ENCODE data around the gene EEF2. TPM values are rescaled to one million over a fixed set of nuclear protein-coding genes. Genes with fewer than 3 reads are reported as not detected.

The EEF2 gene
- total and polyA plus RNA-seq, 2 donors from 2014 or later, result 1,520 to 1,813 TPM

DNA sequence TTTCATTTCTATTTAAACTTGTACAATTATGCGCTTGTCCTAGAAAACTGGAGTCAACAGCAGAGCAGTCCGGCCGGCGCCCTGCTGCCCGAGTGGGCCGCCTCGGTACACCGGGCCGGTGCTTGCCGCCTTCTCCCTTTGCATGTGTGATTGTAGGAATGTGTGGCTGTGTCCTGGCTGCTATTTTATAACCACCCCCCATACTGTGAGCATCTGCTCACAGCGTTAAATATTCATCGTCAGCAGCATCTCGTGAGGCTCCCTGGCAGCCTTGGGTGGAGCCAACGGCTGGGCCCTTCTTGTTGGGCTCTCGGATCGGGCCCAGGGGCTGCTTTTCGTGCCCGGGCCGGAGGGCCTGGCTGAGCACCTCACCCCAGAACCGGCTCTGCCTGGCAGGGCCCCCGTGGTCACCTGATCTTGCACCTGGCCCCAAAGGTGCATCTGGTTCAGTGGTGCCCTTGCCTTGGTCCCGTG, 32.9 kb upstream of the EEF2 start:
- TF ChIP-seq CTCF (IDR thresholded peaks at IDR 0.05; ENCODE audit: borderline replicate concordance, extremely low read depth, insufficient read depth), result no peak
- Histone ChIP-seq H3K9me3 (ENCODE audit: control insufficient read depth in 2 of 3, insufficient read depth in 1 of 3, low read length in 3 of 3) (no peaks in the 10 kb centered on the region), H3K36me3 (ENCODE audit: control insufficient read depth in 2 of 3, insufficient read depth in 3 of 3, low read length in 3 of 3) (peaks cover 0 to 15% (median 3%) of the 10 kb centered on the region in 3 donors), H3K4me3 (ENCODE audit: low read length in 3 of 3) (no peak overlapping the region), H3K27ac (ENCODE audit: low read depth in 2 of 2, low read length in 2 of 2) (no peak overlapping the region), H3K27me3 (ENCODE audit: control insufficient read depth, insufficient read depth, low read length) (no peaks in the 10 kb centered on the region), H3K9ac (ENCODE audit: low read length in 3 of 3) (no peak overlapping the region), H3K4me1 (ENCODE audit: control insufficient read depth in 2 of 3, insufficient read depth in 2 of 3, low read depth in 1 of 3, low read length in 3 of 3) (peaks cover 0 to 30% (median 16%) of the 10 kb centered on the region in 3 donors)
- intact Hi-C loops (cut with DNase I), result no loop called here
- no peak for FAIRE-seq
- DNase-seq, result no peak

DNA sequence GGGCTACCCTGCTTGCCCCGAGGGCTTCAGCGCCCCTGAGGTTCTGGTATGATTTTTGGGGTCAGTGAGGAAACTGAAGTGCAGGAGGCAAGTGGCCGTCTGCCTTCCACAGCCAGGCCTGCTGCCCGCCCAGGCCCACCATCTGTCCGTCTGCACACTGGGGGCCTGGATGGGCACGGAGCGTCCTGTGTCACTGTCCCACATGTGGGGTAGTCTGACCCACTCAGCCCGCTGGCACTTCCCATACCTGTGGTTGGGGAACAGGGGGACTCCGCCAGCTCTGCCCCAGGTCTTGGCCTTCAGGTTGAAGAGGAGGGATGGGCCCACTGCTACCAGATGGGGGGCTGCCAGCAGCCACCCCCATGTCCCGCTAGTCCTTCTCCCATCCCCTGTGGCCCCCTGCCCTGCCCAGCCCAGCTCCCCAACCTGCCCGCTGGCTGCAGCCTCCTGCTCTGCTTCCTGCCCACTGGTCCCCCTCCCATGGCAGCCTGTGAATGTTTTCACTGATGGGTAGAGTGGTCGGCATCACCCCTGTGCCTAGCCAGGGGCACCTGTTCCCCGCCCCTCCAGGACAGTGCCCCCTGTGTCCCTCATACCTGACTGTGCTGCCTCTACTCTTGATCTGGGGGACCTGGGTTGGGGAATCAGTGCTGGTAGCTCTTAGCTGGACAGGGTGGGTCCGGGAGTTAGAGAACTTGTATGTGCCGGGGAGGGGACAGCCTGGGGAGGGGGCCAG, 31.8 kb upstream of the EEF2 start:
- H3K27ac ChIP-seq (ENCODE audit: low read depth in 2 of 2, low read length in 2 of 2), result no peak overlapping the region
- H3K4me1 ChIP-seq (ENCODE audit: control insufficient read depth in 2 of 3, insufficient read depth in 2 of 3, low read depth in 1 of 3, low read length in 3 of 3), result peaks cover 0 to 34% (median 16%) of the 10 kb centered on the region in 3 donors
- FAIRE-seq (no peak), DNase-seq (peak in 1 of 5 donors; percentile 73)
- intact Hi-C loops (cut with DNase I), result no loop called here
- H3K4me3 ChIP-seq (ENCODE audit: low read length in 3 of 3), result no peak overlapping the region
- peaks cover 0 to 16% (median 3%) of the 10 kb centered on the region in 3 donors for H3K36me3 ChIP-seq (ENCODE audit: control insufficient read depth in 2 of 3, insufficient read depth in 3 of 3, low read length in 3 of 3)
- no peaks in the 10 kb centered on the region for H3K27me3 ChIP-seq (ENCODE audit: control insufficient read depth, insufficient read depth, low read length)
- H3K9me3 ChIP-seq (ENCODE audit: control insufficient read depth in 2 of 3, insufficient read depth in 1 of 3, low read length in 3 of 3), result no peaks in the 10 kb centered on the region
- no peak overlapping the region for H3K9ac ChIP-seq (ENCODE audit: low read length in 3 of 3)
- TF ChIP-seq CTCF (IDR thresholded peaks at IDR 0.05; ENCODE audit: borderline replicate concordance, extremely low read depth, insufficient read depth), result no peak

DNA sequence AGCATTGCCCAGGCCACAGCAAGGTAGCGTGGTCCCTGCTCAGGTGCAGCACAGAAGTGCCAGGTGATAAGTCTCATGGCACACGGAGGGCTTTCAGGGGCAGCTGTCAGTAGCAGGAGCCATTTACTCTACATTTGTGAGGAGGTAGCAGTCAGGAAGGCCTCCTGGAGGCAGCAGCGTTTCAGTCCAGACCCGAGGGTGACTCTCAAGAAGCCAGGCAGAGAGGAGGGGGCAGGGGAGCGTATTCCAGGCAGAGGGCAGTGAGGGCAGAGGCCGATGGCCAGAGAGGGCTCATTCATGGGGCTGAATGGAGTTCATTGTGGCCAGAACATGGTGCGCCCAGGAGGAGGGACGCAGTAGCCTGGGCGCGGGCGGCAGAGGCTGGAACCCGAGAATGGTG, 31.2 kb upstream of the EEF2 start:
- intact Hi-C loops (cut with DNase I), result no loop called here
- no peak overlapping the region for H3K27ac ChIP-seq (ENCODE audit: low read depth in 2 of 2, low read length in 2 of 2)
- FAIRE-seq (no peak), DNase-seq (no peak)
- TF ChIP-seq CTCF (IDR thresholded peaks at IDR 0.05; ENCODE audit: borderline replicate concordance, extremely low read depth, insufficient read depth), result no peak
- peaks cover 0 to 16% (median 3%) of the 10 kb centered on the region in 3 donors for H3K36me3 ChIP-seq (ENCODE audit: control insufficient read depth in 2 of 3, insufficient read depth in 3 of 3, low read length in 3 of 3)
- H3K27me3 ChIP-seq (ENCODE audit: control insufficient read depth, insufficient read depth, low read length), result no peaks in the 10 kb centered on the region
- H3K9ac ChIP-seq (ENCODE audit: low read length in 3 of 3), result peak overlapping the region in 1 of 3 donors; percentile 34
- H3K4me1 ChIP-seq (ENCODE audit: control insufficient read depth in 2 of 3, insufficient read depth in 2 of 3, low read depth in 1 of 3, low read length in 3 of 3), result peaks cover 0 to 34% (median 16%) of the 10 kb centered on the region in 3 donors
- no peak overlapping the region for H3K4me3 ChIP-seq (ENCODE audit: low read length in 3 of 3)
- no peaks in the 10 kb centered on the region for H3K9me3 ChIP-seq (ENCODE audit: control insufficient read depth in 2 of 3, insufficient read depth in 1 of 3, low read length in 3 of 3)
